ENCODE measurements around the gene UBE2G2.

Gene UBE2G2

DNA sequence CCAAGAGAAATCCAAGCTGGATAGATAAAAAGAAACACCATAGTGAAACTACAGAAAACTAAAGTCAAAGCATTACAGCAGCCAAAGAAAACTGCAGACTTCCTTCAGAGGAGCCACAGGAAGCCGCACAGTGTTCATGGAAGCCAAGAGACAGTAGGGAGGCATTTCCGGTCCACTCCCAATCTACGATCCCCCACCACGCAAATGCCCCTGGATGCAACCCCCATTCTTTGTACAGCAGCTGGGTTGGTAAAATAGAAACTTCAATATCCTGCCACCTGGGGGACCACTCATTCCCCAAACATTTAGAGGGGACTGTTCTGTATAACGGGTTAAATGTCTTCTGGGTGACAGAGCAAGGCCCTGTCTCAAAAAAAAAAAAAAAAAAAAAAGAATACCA, 46.4 kb downstream of the UBE2G2 start:
- TF ChIP-seq, protein P1, sequence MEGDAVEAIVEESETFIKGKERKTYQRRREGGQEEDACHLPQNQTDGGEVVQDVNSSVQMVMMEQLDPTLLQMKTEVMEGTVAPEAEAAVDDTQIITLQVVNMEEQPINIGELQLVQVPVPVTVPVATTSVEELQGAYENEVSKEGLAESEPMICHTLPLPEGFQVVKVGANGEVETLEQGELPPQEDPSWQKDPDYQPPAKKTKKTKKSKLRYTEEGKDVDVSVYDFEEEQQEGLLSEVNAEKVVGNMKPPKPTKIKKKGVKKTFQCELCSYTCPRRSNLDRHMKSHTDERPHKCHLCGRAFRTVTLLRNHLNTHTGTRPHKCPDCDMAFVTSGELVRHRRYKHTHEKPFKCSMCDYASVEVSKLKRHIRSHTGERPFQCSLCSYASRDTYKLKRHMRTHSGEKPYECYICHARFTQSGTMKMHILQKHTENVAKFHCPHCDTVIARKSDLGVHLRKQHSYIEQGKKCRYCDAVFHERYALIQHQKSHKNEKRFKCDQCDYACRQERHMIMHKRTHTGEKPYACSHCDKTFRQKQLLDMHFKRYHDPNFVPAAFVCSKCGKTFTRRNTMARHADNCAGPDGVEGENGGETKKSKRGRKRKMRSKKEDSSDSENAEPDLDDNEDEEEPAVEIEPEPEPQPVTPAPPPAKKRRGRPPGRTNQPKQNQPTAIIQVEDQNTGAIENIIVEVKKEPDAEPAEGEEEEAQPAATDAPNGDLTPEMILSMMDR (IDR thresholded peaks at IDR 0.05; ENCODE audit: low read depth, low read length, missing control alignments) = no peak
- no peak for DNase-seq (ENCODE audit: low read depth)
- H3K4me3 ChIP-seq (ENCODE audit: low read depth, low read length) = no peak overlapping the region

DNA sequence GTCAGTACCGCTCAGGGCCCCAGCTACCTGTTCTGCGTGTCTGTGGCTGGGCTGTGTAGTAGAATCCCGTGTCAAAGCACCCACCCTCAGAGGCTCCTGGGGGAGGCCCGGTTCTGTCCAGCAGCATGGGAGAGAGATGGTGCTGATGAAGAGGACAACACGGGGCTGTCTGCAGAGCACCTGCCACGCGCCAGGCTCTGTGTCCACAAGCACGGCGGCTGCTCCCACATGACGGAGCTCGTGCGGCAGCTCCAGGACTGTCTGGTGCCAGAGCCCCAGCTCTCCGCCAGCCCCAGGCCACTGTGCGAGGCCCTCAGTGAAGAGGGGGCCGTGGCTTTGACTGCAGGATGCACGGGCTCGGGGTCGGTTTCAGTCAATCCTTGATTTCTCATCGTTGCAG, 48.3 kb downstream of the UBE2G2 start:
- no peak overlapping the region for H3K4me3 ChIP-seq (ENCODE audit: low read depth, low read length)
- TF ChIP-seq, protein P1 (IDR thresholded peaks at IDR 0.05; ENCODE audit: low read depth, low read length, missing control alignments) = no peak
- DNase-seq (ENCODE audit: low read depth) = no peak

DNA sequence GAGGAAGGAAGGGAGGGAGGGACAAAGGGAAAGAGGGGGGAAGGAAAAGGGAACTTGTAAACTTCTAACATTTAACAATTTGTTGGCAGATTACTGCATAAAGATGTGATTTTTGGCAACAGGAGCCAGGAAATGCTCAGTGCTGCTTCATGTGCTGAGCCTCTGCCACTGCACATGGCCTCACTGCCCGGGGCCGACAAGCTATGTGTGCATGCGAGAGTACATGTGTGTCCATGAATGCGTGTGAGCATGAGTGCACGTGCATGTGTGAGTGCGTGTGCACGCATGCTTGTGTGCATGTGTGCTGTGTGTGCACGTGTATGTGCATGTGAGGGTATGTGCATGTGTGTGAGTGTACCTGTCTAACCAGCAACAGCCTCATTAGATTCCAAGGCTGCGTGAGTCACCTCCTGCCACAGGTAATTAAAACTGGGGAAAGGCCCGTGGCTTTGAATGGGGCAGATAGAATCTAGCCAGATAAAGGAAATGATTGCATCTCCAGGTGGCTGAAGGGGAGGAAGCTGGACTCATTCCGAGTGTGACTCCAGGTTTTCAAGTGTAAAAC, 48.9 kb downstream of the UBE2G2 start:
- no peak overlapping the region for H3K4me3 ChIP-seq (ENCODE audit: low read depth, low read length)
- TF ChIP-seq, protein P1 (IDR thresholded peaks at IDR 0.05; ENCODE audit: low read depth, low read length, missing control alignments) = no peak
- DNase-seq (ENCODE audit: low read depth) = no peak

DNA sequence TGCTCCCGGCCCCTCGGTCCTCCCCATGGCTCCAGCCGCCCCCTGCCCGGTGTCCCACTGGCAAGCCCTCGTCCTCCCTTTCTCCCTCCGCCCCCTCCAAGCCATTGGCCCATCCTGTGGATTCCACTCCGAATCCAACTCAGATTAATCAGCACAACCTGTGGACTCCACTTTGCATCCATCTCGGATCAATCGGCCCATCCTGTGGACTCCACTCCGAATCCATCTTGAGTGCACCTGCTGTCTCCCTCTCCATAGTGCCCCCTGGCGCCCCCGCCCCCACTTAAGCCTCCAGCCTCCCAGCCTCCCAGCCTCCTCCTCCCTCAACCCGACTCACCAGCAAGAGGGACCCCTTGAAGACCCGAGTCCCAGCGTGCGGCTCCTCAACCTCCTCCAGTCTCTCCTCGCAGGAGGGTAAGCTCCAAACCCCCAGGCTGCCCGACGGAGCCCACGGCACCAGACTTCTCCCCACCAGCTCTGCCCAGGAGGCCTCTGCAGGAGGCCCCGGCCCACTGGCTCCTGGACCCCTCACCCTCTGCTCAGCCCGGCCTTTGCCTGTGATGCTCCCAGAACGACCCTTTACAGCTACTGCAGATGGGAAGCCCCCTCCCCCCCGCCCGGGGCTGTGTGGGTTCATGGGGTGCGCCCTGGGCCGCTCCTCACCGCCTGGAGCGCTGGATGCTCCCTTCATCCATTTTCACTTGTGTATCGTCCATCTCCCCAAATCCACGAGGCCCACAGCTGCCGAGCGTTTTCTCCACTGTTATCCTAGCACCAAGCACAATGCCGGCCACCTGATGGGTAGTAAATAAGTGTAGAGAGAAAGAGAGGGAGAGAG, 49.6 kb downstream of the UBE2G2 start:
- no peak for DNase-seq (ENCODE audit: low read depth)
- TF ChIP-seq, protein P1 (IDR thresholded peaks at IDR 0.05; ENCODE audit: low read depth, low read length, missing control alignments) = no peak
- H3K4me3 ChIP-seq (ENCODE audit: low read depth, low read length) = no peak overlapping the region

DNA sequence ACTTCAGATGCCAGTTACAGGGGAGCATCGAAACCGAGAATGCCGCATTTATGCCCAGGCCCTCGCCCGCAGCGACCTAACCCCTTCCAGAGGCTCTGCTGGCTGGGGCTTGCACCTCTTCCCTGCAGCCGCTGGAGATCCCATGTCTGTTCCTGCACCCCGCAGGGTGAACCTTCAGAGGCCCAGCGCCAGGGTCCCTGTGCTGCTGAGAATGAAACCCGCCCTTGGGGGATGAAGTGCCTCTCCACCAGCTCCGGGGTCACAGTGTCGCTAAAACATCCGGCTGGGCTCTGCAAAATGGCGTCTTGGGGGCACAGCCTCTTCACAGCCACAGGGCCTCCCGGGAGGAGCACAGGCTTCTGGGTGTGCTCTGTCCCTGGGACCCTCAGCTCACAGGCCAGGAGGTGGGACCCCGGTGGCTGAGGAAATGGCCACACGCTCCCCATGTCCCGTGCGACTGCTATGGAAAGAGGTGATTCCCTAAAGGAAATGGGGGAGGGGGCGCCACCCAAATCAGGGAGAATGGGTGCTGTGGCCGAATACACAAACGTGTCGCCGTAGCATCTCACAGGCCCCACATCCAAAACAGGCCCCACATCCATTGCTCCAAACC, 50.3 kb downstream of the UBE2G2 start:
- DNase-seq (ENCODE audit: low read depth) = no peak
- H3K4me3 ChIP-seq (ENCODE audit: low read depth, low read length) = no peak overlapping the region
- TF ChIP-seq, protein P1 (IDR thresholded peaks at IDR 0.05; ENCODE audit: low read depth, low read length, missing control alignments) = no peak

DNA sequence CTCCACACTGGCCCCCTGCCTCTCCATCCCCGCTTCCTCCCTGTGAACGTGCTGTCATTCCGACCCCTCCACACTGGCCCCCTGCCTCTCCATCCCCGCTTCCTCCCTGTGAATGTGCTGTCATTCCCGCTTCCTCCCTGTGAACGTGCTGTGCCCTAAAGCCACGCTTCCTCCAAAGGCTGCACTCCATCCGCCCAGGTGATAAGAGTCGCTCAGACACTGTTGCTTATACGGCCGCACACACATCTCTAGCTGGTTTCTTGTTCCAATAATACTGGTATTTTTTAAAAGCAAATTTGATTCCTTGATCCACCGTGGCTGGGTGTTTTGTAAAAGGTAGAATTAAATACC, 51.0 kb downstream of the UBE2G2 start:
- H3K4me3 ChIP-seq (ENCODE audit: low read depth, low read length) = no peak overlapping the region
- TF ChIP-seq, protein P1 (IDR thresholded peaks at IDR 0.05; ENCODE audit: low read depth, low read length, missing control alignments) = no peak
- no peak for DNase-seq (ENCODE audit: low read depth)

Data from GM12864 (cell line).